ENCODE measurements around the gene TMEM17.

DNA sequence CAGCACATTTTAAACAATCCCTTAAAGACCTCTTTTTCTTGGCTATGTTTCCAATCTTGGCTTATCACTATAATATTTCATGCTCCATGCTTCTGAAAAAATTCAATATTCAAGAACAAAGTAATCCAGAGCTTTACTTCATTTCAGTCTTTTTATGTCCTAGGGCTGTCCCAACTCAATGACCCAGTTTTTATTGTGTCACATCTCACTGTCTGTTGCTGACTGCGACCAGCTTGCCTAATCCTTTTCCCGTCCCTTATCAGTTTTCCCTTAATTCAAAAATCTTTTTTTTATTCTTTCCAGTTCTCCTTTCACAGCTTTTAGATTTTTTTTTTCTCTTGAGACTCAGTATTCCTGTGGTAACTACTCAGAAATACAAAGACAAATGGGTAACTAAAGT is 10.2 kb downstream of the TMEM17 start:
- TF ChIP-seq CTCF (IDR thresholded peaks at IDR 0.05) (no peak), RCOR1 (IDR thresholded peaks at IDR 0.05; ENCODE audit: low read length) (no peak), REST (IDR thresholded peaks at IDR 0.05; ENCODE audit: low read depth, low read length) (no peak), TAF1 (IDR thresholded peaks at IDR 0.05; ENCODE audit: borderline replicate concordance, low read depth, low read length) (no peak)
- TF ChIP-seq, protein P1, sequence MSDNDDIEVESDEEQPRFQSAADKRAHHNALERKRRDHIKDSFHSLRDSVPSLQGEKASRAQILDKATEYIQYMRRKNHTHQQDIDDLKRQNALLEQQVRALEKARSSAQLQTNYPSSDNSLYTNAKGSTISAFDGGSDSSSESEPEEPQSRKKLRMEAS (IDR thresholded peaks at IDR 0.05; ENCODE audit: low read depth) = no peak
- TF ChIP-seq, protein P2, sequence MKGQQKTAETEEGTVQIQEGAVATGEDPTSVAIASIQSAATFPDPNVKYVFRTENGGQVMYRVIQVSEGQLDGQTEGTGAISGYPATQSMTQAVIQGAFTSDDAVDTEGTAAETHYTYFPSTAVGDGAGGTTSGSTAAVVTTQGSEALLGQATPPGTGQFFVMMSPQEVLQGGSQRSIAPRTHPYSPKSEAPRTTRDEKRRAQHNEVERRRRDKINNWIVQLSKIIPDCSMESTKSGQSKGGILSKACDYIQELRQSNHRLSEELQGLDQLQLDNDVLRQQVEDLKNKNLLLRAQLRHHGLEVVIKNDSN (IDR thresholded peaks at IDR 0.05; ENCODE audit: borderline replicate concordance, low read depth) = no peak

All from SK-N-SH (cell line).